ENCODE measurements around the gene TSPO2. TPM values are rescaled to one million over a fixed set of nuclear protein-coding genes. Genes with fewer than 3 reads are reported as not detected.

Gene TSPO2
- total and polyA plus RNA-seq, 2 of the 8 experiments (the other 6 are each of a cell fraction or from before 2014, with no cell fraction given) = not detected

- H3K36me3 ChIP-seq (ENCODE audit: control insufficient read depth in 2 of 4, insufficient read depth in 4 of 4, low read length in 3 of 4) = peaks cover 28 to 89% (median 60%) of the 10 kb centered on the region in 4 experiments
These were observed 48.8 kb downstream of the TSPO2 start for GRCh38 chr6:41090841-41091761.

More at GRCh38 chr6:41090841-41091761, 48.8 kb downstream of the TSPO2 start:
- no peaks in the 10 kb centered on the region for H3K23me2 ChIP-seq (ENCODE audit: low read depth, low read length)
- H3K27me3 ChIP-seq (replicated peaks in 1 of 4; ENCODE audit: control insufficient read depth in 3 of 4, extremely low read depth in 1 of 4, insufficient read depth in 3 of 4, low read length in 3 of 4) = no peaks in the 10 kb centered on the region
- H3K4me2 ChIP-seq (ENCODE audit: insufficient read depth in 1 of 2, low read depth in 2 of 2, low read length in 2 of 2) = no peak overlapping the region
- H2BK5ac ChIP-seq (ENCODE audit: low read depth, low read length) = no peak overlapping the region
- DNase-seq (ENCODE audit: low read depth in 1 of 2, low spot score in 2 of 2) = no peak
- H2BK15ac ChIP-seq (ENCODE audit: low read length) = no peak overlapping the region
- H4K91ac ChIP-seq (replicated peaks; ENCODE audit: insufficient read length, low read length) = no peak overlapping the region
- no peak overlapping the region for H3K18ac ChIP-seq (ENCODE audit: extremely low read depth, low read length)
- H3K4ac ChIP-seq (replicated peaks; ENCODE audit: insufficient read length, low read depth, low read length) = no peak overlapping the region
- no peak overlapping the region for H3K9ac ChIP-seq (replicated peaks in 1 of 4; ENCODE audit: extremely low read depth in 1 of 4, low read depth in 3 of 4, low read length in 3 of 4)
- no peak overlapping the region for H3K4me3 ChIP-seq (ENCODE audit: extremely low read depth in 1 of 4, insufficient read depth in 2 of 4, low read depth in 3 of 4, low read length in 4 of 4)
- H3K14ac ChIP-seq (ENCODE audit: insufficient read length) = no peak overlapping the region
- ChIA-PET CTCF (ENCODE audit: partially characterized antibody) (interaction anchor here (1.0 to 2.2 kb wide), 7 partner anchors 9 to 230 kb away, joined by 3 to 9 read pairs (median 4); no protein-coding TSS in a partner anchor), POLR2A (ENCODE audit: partially characterized antibody) (interaction anchor here (0.6 kb wide), 1 partner anchor 538 kb away, joined by 4 read pairs; no protein-coding TSS in a partner anchor)
- peaks cover 0 to 5% of the 10 kb centered on the region in 2 experiments for H4K20me1 ChIP-seq (replicated peaks in 1 of 2; ENCODE audit: control insufficient read depth in 1 of 2, insufficient read depth in 2 of 2, low read length in 2 of 2)
- no peaks in the 10 kb centered on the region for H3K79me1 ChIP-seq (ENCODE audit: low read depth, low read length)
- TF ChIP-seq CHD2 (IDR thresholded peaks at IDR 0.05; ENCODE audit: low read length) (no peak), KDM5A (IDR thresholded peaks at IDR 0.05; ENCODE audit: low read length) (no peak), TEAD4 (IDR thresholded peaks at IDR 0.05; ENCODE audit: low read depth, low read length) (no peak), RXRA (IDR thresholded peaks at IDR 0.05; ENCODE audit: insufficient read depth, low read depth, low read length) (no peak), TCF12 (IDR thresholded peaks at IDR 0.05; ENCODE audit: low read depth, low read length) (no peak), SIRT6 (IDR thresholded peaks at IDR 0.05; ENCODE audit: low read length) (no peak), GTF2F1 (IDR thresholded peaks at IDR 0.05; ENCODE audit: borderline replicate concordance, low read depth, low read length) (no peak), NANOG (IDR thresholded peaks at IDR 0.05; ENCODE audit: insufficient read depth, low read depth, low read length, poor library complexity, severe bottlenecking) (no peak), JUN (IDR thresholded peaks at IDR 0.05; ENCODE audit: low read depth, low read length) (no peak)
- no peak overlapping the region for H3K56ac ChIP-seq (replicated peaks; ENCODE audit: insufficient read length, low read depth, low read length)
- no peak overlapping the region for H2BK20ac ChIP-seq (ENCODE audit: low read length)
- 50% methylated on average over 1 of the region's 1 CpG; no CpG with 5 or more reads in 1 of the 2 experiments for WGBS, 2 experiments (ENCODE audit: extremely low coverage in 1 of 2, insufficient coverage in 1 of 2, insufficient read length in 1 of 2, insufficient replicate concordance in 2 of 2, low coverage in 1 of 2, low lambda C conversion rate in 2 of 2, missing lambda C conversion rate in 1 of 2)
- H3K27ac ChIP-seq (ENCODE audit: low read depth, low read length) = no peak overlapping the region
- H2AK5ac ChIP-seq (ENCODE audit: low read depth, low read length) = no peak overlapping the region
- no peak for FAIRE-seq
- H4K5ac ChIP-seq (ENCODE audit: insufficient read length, low read depth, low read length) = no peak overlapping the region
- H3K79me2 ChIP-seq (ENCODE audit: control insufficient read depth in 1 of 2, insufficient read depth in 2 of 2, low read length in 2 of 2) = no peaks in the 10 kb centered on the region
- H3K4me1 ChIP-seq (replicated peaks in 1 of 4; ENCODE audit: control insufficient read depth in 3 of 4, insufficient read depth in 4 of 4, low read length in 3 of 4) = no peaks in the 10 kb centered on the region
- H3K23ac ChIP-seq (ENCODE audit: insufficient read length) = no peak overlapping the region
- H2AFZ ChIP-seq (ENCODE audit: low read length) = no peak overlapping the region
- no peak overlapping the region for H2BK120ac ChIP-seq (replicated peaks; ENCODE audit: low read depth, low read length)
- no peak overlapping the region for H2BK12ac ChIP-seq (ENCODE audit: low read depth, low read length)
- no peaks in the 10 kb centered on the region for H3K9me3 ChIP-seq (ENCODE audit: insufficient read depth in 2 of 2, low read depth in 1 of 2, low read length in 1 of 2)
- H4K8ac ChIP-seq (ENCODE audit: extremely low read depth, insufficient read depth, low read length) = no peak overlapping the region

Measured in H1 (cell line).